Activated CD4-positive, alpha-beta T cell treated with anti-CD3 and anti-CD28 coated beads for 36 hours (primary cell): Measurements from ENCODE around the gene UPP1. TPM values are rescaled to one million over a fixed set of nuclear protein-coding genes. Genes with fewer than 3 reads are reported as not detected.

Source experiments
- ATAC-seq: fragments of 200-7000 bp; cut with Tn5 transposase; one replicate; pipeline ENCODE4 v1.10.0; 2021; ENCODE audit warnings: mild to moderate bottlenecking, moderate library complexity
- CTCF ChIA-PET: fragments of 350-600 bp; sonication (Branson Sonifier 250); formaldehyde crosslinking; loops from one replicate; lab custom pipeline; 2021; ENCODE audit warnings: antibody characterized with exemption; lab: Charles Lee
- POLR2A ChIA-PET: fragments of 350-600 bp; sonication (Branson Sonifier 250); formaldehyde crosslinking; loops from one replicate; lab custom pipeline; 2021; ENCODE audit warnings: antibody characterized with exemption, inconsistent platforms; lab: Charles Lee
- DNase-seq: peaks from one replicate; pipeline ENCODE4 v3.0.0-alpha.2; 2020
- H3K27ac Mint-ChIP-seq: one replicate; pipeline ENCODE4 v1.8.0; 2021; ENCODE audit warnings: mixed read lengths
- H3K27me3 Mint-ChIP-seq: one replicate; pipeline ENCODE4 v1.8.0; 2021; ENCODE audit warnings: mixed read lengths
- H3K36me3 Mint-ChIP-seq: one replicate; pipeline ENCODE4 v1.8.0; 2021; ENCODE audit warnings: low read depth, mixed read lengths
- H3K4me1 Mint-ChIP-seq: one replicate; pipeline ENCODE4 v1.8.0; 2021; ENCODE audit warnings: mixed read lengths
- H3K4me3 Mint-ChIP-seq: one replicate; pipeline ENCODE4 v1.8.0; 2021; ENCODE audit warnings: mild to moderate bottlenecking, moderate library complexity, mixed read lengths
- H3K9me3 Mint-ChIP-seq: one replicate; pipeline ENCODE4 v1.8.0; 2021; ENCODE audit warnings: low read depth, mixed read lengths
- intact Hi-C, 2 experiments: fragments of 100-400 bp; cut with DNase I in 1 of 2; cut with micrococcal nuclease in 1 of 2; formaldehyde crosslinking; loops; one replicate each; pipeline versions ENCODE4 v1.14.2 to v1.15.1; 2022 to 2024; cut with DNase I, micrococcal nuclease
- total RNA-seq, 2 experiments: library from RNA; stranded (reverse); gene quantifications; one replicate each; pipeline ENCODE4 v1.2.3, GENCODE V29; 2021

UPP1 gene
- total RNA-seq, 2 experiments from 2014 or later, result 51.6 to 70.7 TPM

- Mint-ChIP-seq H3K4me3 (no peak overlapping the region), H3K4me1 (peaks cover 65% of the 10 kb centered on the region), H3K9me3 (no peaks in the 10 kb centered on the region), H3K27me3 (no peaks in the 10 kb centered on the region), H3K27ac (peak overlapping the region; percentile 96), H3K36me3 (peaks cover 9% of the 10 kb centered on the region)
- ChIA-PET POLR2A (no interaction called here), CTCF (interaction anchor here (1.4 to 5.1 kb wide), 2 partner anchors 23 to 108 kb away, joined by 3 to 22 read pairs; no protein-coding TSS in a partner anchor)
- ATAC-seq (no peak), DNase-seq (peak; percentile 16)
- intact Hi-C loops, result loop anchor here (1.0 to 2.0 kb wide), 6 partner anchors 33 to 213 kb away; partner anchors contain the start of genes C7orf57 (in 2 of the 2) and HUS1 (in 2 of the 2)
These were observed 3.1 kb upstream of the UPP1 start for GRCh38 chr7:48085942-48086341.

- no peaks in the 10 kb centered on the region for H3K9me3 Mint-ChIP-seq
- CTCF ChIA-PET, result interaction anchor here (0.6 to 1.6 kb wide), 3 partner anchors 27 to 137 kb away, joined by 3 read pairs; no protein-coding TSS in a partner anchor
These were observed 1.7 kb upstream of the UPP1 start for GRCh38 chr7:48087349-48087748.

GRCh38 chr7:48088559-48089045 lies 463 bp upstream of the UPP1 start:
- intact Hi-C loops, result loop anchor here (1.0 to 2.0 kb wide), 5 partner anchors 9 to 109 kb away; partner anchors contain the start of genes C7orf57 (in 1 of the 2) and HUS1 (in 1 of the 2)
- no peak for DNase-seq
- peak; percentile 73 for ATAC-seq
- H3K36me3 Mint-ChIP-seq, result peaks cover 33% of the 10 kb centered on the region
- H3K9me3 Mint-ChIP-seq, result no peaks in the 10 kb centered on the region
- no peaks in the 10 kb centered on the region for H3K27me3 Mint-ChIP-seq
- peak overlapping the region; percentile 81 for H3K4me3 Mint-ChIP-seq
- peaks cover 67% of the 10 kb centered on the region for H3K4me1 Mint-ChIP-seq
- POLR2A ChIA-PET, result no interaction called here
- H3K27ac Mint-ChIP-seq, result peak overlapping the region; percentile 96
- CTCF ChIA-PET, result interaction anchor here (0.6 to 1.6 kb wide), 2 partner anchors 97 to 106 kb away, joined by 3 read pairs; no protein-coding TSS in a partner anchor

More at GRCh38 chr7:48087349-48087748, 1.7 kb upstream of the UPP1 start:
- intact Hi-C loops, result no loop called here
- Mint-ChIP-seq H3K4me3 (peak overlapping the region; percentile 81), H3K27me3 (no peaks in the 10 kb centered on the region), H3K4me1 (peaks cover 78% of the 10 kb centered on the region), H3K27ac (peak overlapping the region; percentile 96), H3K36me3 (peaks cover 23% of the 10 kb centered on the region)
- POLR2A ChIA-PET, result interaction anchor here (0.8 kb wide), 1 partner anchor 114 kb away, joined by 6 read pairs; no protein-coding TSS in a partner anchor
- DNase-seq (peak; percentile 35), ATAC-seq (peak; percentile 6)

- peak overlapping the region; percentile 81 for H3K4me3 Mint-ChIP-seq
- ChIA-PET POLR2A (no interaction called here), CTCF (interaction anchor here (1.1 kb wide), 1 partner anchor 102 kb away, joined by 3 read pairs; no protein-coding TSS in a partner anchor)
- DNase-seq (no peak), ATAC-seq (no peak)
- peaks cover 62% of the 10 kb centered on the region for H3K4me1 Mint-ChIP-seq
- no peaks in the 10 kb centered on the region for H3K27me3 Mint-ChIP-seq
- H3K27ac Mint-ChIP-seq, result peak overlapping the region; percentile 67
- no peaks in the 10 kb centered on the region for H3K9me3 Mint-ChIP-seq
- intact Hi-C loops, result no loop called here
- H3K36me3 Mint-ChIP-seq, result peaks cover 48% of the 10 kb centered on the region
These were observed 1.2 kb downstream of the UPP1 start for GRCh38 chr7:48090095-48090805.

GRCh38 chr7:48091506-48092433 lies 2.7 kb downstream of the UPP1 start:
- CTCF ChIA-PET, result interaction anchor here (0.6 to 3.0 kb wide), 5 partner anchors 11 to 147 kb away, joined by 3 to 22 read pairs (median 4); no protein-coding TSS in a partner anchor
- POLR2A ChIA-PET, result no interaction called here
- ATAC-seq, result no peak
- H3K9me3 Mint-ChIP-seq, result no peaks in the 10 kb centered on the region
- H3K36me3 Mint-ChIP-seq, result peaks cover 59% of the 10 kb centered on the region
- no peaks in the 10 kb centered on the region for H3K27me3 Mint-ChIP-seq
- DNase-seq, result no peak
- peak overlapping the region; percentile 55 for H3K27ac Mint-ChIP-seq
- intact Hi-C loops, result no loop called here
- H3K4me3 Mint-ChIP-seq, result peak overlapping the region; percentile 18
- H3K4me1 Mint-ChIP-seq, result peaks cover 61% of the 10 kb centered on the region

- intact Hi-C loops, result no loop called here
- ChIA-PET POLR2A (no interaction called here), CTCF (interaction anchor here (2.0 kb wide), 1 partner anchor 15 kb away, joined by 7 read pairs; no protein-coding TSS in a partner anchor)
- Mint-ChIP-seq H3K4me3 (no peak overlapping the region), H3K4me1 (peaks cover 74% of the 10 kb centered on the region), H3K27me3 (no peaks in the 10 kb centered on the region), H3K9me3 (no peaks in the 10 kb centered on the region), H3K27ac (peak overlapping the region; percentile 2), H3K36me3 (peaks cover 85% of the 10 kb centered on the region)
- ATAC-seq, result no peak
- no peak for DNase-seq
These were observed 5.8 kb downstream of the UPP1 start for GRCh38 chr7:48094861-48095293.

GRCh38 chr7:48096273-48096672 lies 7.2 kb downstream of the UPP1 start:
- H3K9me3 Mint-ChIP-seq, result no peaks in the 10 kb centered on the region
- CTCF ChIA-PET, result interaction anchor here (0.5 to 2.0 kb wide), 4 partner anchors 14 to 158 kb away, joined by 3 to 7 read pairs (median 4); no protein-coding TSS in a partner anchor
- H3K27me3 Mint-ChIP-seq, result no peaks in the 10 kb centered on the region
- ATAC-seq (peak; percentile 72), DNase-seq (peak; percentile 54)
- H3K27ac Mint-ChIP-seq, result peak overlapping the region; percentile 71
- peak overlapping the region; percentile 22 for H3K4me3 Mint-ChIP-seq
- peaks cover 74% of the 10 kb centered on the region for H3K36me3 Mint-ChIP-seq
- peaks cover 64% of the 10 kb centered on the region for H3K4me1 Mint-ChIP-seq
- POLR2A ChIA-PET, result interaction anchor here (1.0 kb wide), 1 partner anchor 14 kb away, joined by 3 read pairs; no protein-coding TSS in a partner anchor
- intact Hi-C loops, result no loop called here

- CTCF ChIA-PET, result interaction anchor here (0.8 kb wide), 1 partner anchor 109 kb away, joined by 3 read pairs; no protein-coding TSS in a partner anchor
- intact Hi-C loops, result loop anchor here in 1 of 2 experiments (1.0 kb wide), 1 partner anchor 8 kb away; the partner anchor contains the start of gene UPP1
- Mint-ChIP-seq H3K36me3 (peaks cover 70% of the 10 kb centered on the region), H3K27ac (peak overlapping the region; percentile 87), H3K4me3 (peak overlapping the region; percentile 46), H3K9me3 (no peaks in the 10 kb centered on the region), H3K27me3 (no peaks in the 10 kb centered on the region), H3K4me1 (peaks cover 53% of the 10 kb centered on the region)
- POLR2A ChIA-PET, result no interaction called here
- peak; percentile 72 for ATAC-seq
- DNase-seq, result peak; percentile 37
These were observed 8.6 kb downstream of the UPP1 start for GRCh38 chr7:48097521-48098231.

- Mint-ChIP-seq H3K4me3 (no peak overlapping the region), H3K36me3 (peaks cover 72% of the 10 kb centered on the region), H3K27ac (peak overlapping the region; percentile 87), H3K9me3 (no peaks in the 10 kb centered on the region), H3K4me1 (peaks cover 53% of the 10 kb centered on the region), H3K27me3 (no peaks in the 10 kb centered on the region)
- intact Hi-C loops, result no loop called here
- ATAC-seq (no peak), DNase-seq (no peak)
- POLR2A ChIA-PET, result no interaction called here
- CTCF ChIA-PET, result interaction anchor here (0.8 kb wide), 1 partner anchor 169 kb away, joined by 3 read pairs; no protein-coding TSS in a partner anchor
These were observed 9.8 kb downstream of the UPP1 start for GRCh38 chr7:48098846-48099245.

- H3K4me3 Mint-ChIP-seq, result no peak overlapping the region
- no peaks in the 10 kb centered on the region for H3K27me3 Mint-ChIP-seq
- ChIA-PET CTCF (interaction anchor here (2.4 to 3.9 kb wide), 2 partner anchors 10 to 108 kb away, joined by 14 to 18 read pairs; no protein-coding TSS in a partner anchor), POLR2A (no interaction called here)
- DNase-seq (no peak), ATAC-seq (no peak)
- H3K4me1 Mint-ChIP-seq, result peaks cover 48% of the 10 kb centered on the region
- no peaks in the 10 kb centered on the region for H3K9me3 Mint-ChIP-seq
- H3K27ac Mint-ChIP-seq, result peak overlapping the region; percentile 29
- peaks cover 71% of the 10 kb centered on the region for H3K36me3 Mint-ChIP-seq
- intact Hi-C loops, result no loop called here
These were observed 10.7 kb downstream of the UPP1 start for GRCh38 chr7:48099781-48100180.
